Measurements from ENCODE around the gene TEKT4. TPM values are rescaled to one million over a fixed set of nuclear protein-coding genes. Genes with fewer than 3 reads are reported as not detected.
A peak's percentile ranks its signal among the peaks of the same experiment; 100 is the strongest.

TEKT4 gene
- total RNA-seq, 1 experiment from 2014 or later: not detected

- intact Hi-C loops (cut with micrococcal nuclease): no loop called here
- peak; percentile 32 for DNase-seq
- Histone ChIP-seq H3K27ac (ENCODE audit: low read length) (no peak overlapping the region), H3K4me1 (ENCODE audit: insufficient read depth, low read length) (peaks cover 11% of the 10 kb centered on the region), H3K9ac (ENCODE audit: low read length) (no peak overlapping the region), H3F3A (ENCODE audit: low read length, unreplicated experiment) (no peaks in the 10 kb centered on the region), H3K9me3 (ENCODE audit: low read length) (no peaks in the 10 kb centered on the region), H3K36me3 (ENCODE audit: low read depth, low read length) (no peaks in the 10 kb centered on the region), H2AFZ (ENCODE audit: low read length) (peak overlapping the region; percentile 84), H3K9me2 (replicated peaks; ENCODE audit: low read length) (no peaks in the 10 kb centered on the region), H3K4me2 (ENCODE audit: low read length) (peak overlapping the region; percentile 93), H4K20me1 (ENCODE audit: low read length) (no peaks in the 10 kb centered on the region), H3K27me3 (ENCODE audit: low read length) (peaks cover 31% of the 10 kb centered on the region), H3K4me3 (ENCODE audit: low read length) (peak overlapping the region; percentile 69), H3K79me2 (ENCODE audit: low read length) (no peaks in the 10 kb centered on the region)
- peak; percentile 70 for TF ChIP-seq CTCF (conservative IDR thresholded peaks at IDR 0.05; ENCODE audit: low read depth, low read length)
- no peak for TF ChIP-seq EZH2 (IDR thresholded peaks at IDR 0.05; ENCODE audit: low read length, unreplicated experiment)
- no peak for TF ChIP-seq EZH2phosphoT487 (IDR thresholded peaks at IDR 0.05; ENCODE audit: borderline replicate concordance, low read length)
- ChIA-PET POLR2A (ENCODE audit: unreplicated experiment) (no interaction called here), CTCF (interaction anchor here (0.5 kb wide), 1 partner anchor 86 kb away, joined by 3 read pairs; no protein-coding TSS in a partner anchor)
- ATAC-seq: 0 out of 2 replicates have a peak, but pooled peaks have one; percentile 17
- BruUV-seq (replicated peaks): no TSS peak
Observed at GRCh38 chr2:94870440-94871225, 597 bp upstream of the TEKT4 start.

- Histone ChIP-seq H3K9me3 (ENCODE audit: low read length) (no peaks in the 10 kb centered on the region), H3F3A (ENCODE audit: low read length, unreplicated experiment) (no peaks in the 10 kb centered on the region), H3K9ac (ENCODE audit: low read length) (no peak overlapping the region), H4K20me1 (ENCODE audit: low read length) (no peaks in the 10 kb centered on the region), H3K9me2 (replicated peaks; ENCODE audit: low read length) (no peaks in the 10 kb centered on the region), H3K4me3 (ENCODE audit: low read length) (peak overlapping the region; percentile 69; the same call in 1 of the 2 replicates), H2AFZ (ENCODE audit: low read length) (peak overlapping the region; percentile 84), H3K36me3 (ENCODE audit: low read depth, low read length) (no peaks in the 10 kb centered on the region), H3K27ac (ENCODE audit: low read length) (no peak overlapping the region), H3K4me1 (ENCODE audit: insufficient read depth, low read length) (peaks cover 11% of the 10 kb centered on the region), H3K27me3 (ENCODE audit: low read length) (peaks cover 20% of the 10 kb centered on the region), H3K79me2 (ENCODE audit: low read length) (no peaks in the 10 kb centered on the region), H3K4me2 (ENCODE audit: low read length) (peak overlapping the region; percentile 93)
- DNase-seq (no peak), ATAC-seq (no peak)
- no TSS peak for BruUV-seq (replicated peaks)
- intact Hi-C loops (cut with micrococcal nuclease): no loop called here
- POLR2A ChIA-PET (ENCODE audit: unreplicated experiment): no interaction called here
- TF ChIP-seq EZH2 (IDR thresholded peaks at IDR 0.05; ENCODE audit: low read length, unreplicated experiment): no peak
- TF ChIP-seq CTCF (conservative IDR thresholded peaks at IDR 0.05; ENCODE audit: low read depth, low read length): no peak
- no peak for TF ChIP-seq EZH2phosphoT487 (IDR thresholded peaks at IDR 0.05; ENCODE audit: borderline replicate concordance, low read length)
- CTCF ChIA-PET: no interaction called here
Observed at GRCh38 chr2:94872088-94872618, 923 bp downstream of the TEKT4 start.
